Measurements from ENCODE around the gene PRKCH.

GRCh38 chr14:61298824-61299223 is 22.6 kb upstream of the PRKCH start:
- TF ChIP-seq REST (IDR thresholded peaks at IDR 0.05; ENCODE audit: borderline replicate concordance) (no peak), EZH2 (IDR thresholded peaks at IDR 0.05; ENCODE audit: borderline replicate concordance, insufficient read depth, low read length, poor library complexity, severe bottlenecking) (no peak), CTCF (IDR thresholded peaks at IDR 0.05; ENCODE audit: poor library complexity, severe bottlenecking) (no peak), RAD21 (conservative IDR thresholded peaks at IDR 0.05) (no peak), EP300 (conservative IDR thresholded peaks at IDR 0.05; ENCODE audit: poor library complexity, severe bottlenecking) (no peak), POLR2AphosphoS5 (IDR thresholded peaks at IDR 0.05) (no peak), MXI1 (conservative IDR thresholded peaks at IDR 0.05; ENCODE audit: poor library complexity, severe bottlenecking) (no peak), SMC3 (conservative IDR thresholded peaks at IDR 0.05; ENCODE audit: poor library complexity) (no peak)
